SU-DHL-6 (cell line): ENCODE results near the gene CLPTM1L.

Experiments
- EZH2phosphoT487 ChIP-seq: fragments of 200-600 bp; sonication (generic), shearing (Covaris generic); conservative IDR thresholded peaks from 2 replicates; pipeline ENCODE4 v1.6.1; 2018; ENCODE audit warnings: mild to moderate bottlenecking, antibody characterized with exemption, low read length, moderate library complexity, mixed read lengths
- TF ChIP-seq, protein P1 (sequence below): fragments of 200-600 bp; sonication (generic); IDR thresholded peaks from one replicate; pipeline ENCODE4 v1.5.1; 2017; ENCODE audit warnings: antibody characterized with exemption, mild to moderate bottlenecking, low read length, moderate library complexity; ENCODE audit not compliant: insufficient read depth, poor library complexity, severe bottlenecking

DNA sequence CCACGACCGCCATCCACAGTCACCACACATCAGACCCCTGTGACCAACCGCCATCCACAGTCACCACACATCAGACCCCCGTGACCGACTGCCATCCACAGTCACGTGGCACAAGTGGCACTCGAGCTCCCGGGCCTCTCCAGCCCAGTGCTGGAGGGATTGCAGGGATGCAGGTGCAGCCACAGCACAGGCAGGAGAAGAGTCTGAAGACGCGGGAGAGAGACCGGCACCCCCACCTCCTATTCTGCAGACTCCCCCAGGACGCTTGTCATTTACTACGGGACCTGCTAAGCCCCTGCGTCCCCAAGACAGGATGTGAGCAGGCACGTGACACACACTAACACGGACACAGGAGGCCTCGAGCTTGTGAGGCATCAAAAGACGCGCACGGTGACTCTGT, 71.2 kb downstream of the CLPTM1L start:
- TF ChIP-seq, protein P1, sequence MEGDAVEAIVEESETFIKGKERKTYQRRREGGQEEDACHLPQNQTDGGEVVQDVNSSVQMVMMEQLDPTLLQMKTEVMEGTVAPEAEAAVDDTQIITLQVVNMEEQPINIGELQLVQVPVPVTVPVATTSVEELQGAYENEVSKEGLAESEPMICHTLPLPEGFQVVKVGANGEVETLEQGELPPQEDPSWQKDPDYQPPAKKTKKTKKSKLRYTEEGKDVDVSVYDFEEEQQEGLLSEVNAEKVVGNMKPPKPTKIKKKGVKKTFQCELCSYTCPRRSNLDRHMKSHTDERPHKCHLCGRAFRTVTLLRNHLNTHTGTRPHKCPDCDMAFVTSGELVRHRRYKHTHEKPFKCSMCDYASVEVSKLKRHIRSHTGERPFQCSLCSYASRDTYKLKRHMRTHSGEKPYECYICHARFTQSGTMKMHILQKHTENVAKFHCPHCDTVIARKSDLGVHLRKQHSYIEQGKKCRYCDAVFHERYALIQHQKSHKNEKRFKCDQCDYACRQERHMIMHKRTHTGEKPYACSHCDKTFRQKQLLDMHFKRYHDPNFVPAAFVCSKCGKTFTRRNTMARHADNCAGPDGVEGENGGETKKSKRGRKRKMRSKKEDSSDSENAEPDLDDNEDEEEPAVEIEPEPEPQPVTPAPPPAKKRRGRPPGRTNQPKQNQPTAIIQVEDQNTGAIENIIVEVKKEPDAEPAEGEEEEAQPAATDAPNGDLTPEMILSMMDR: no peak
- no peak for TF ChIP-seq EZH2phosphoT487
